Trophoblast cell (in vitro differentiated cells and primary cell): ENCODE measurements around the gene TUFT1.

Experiments used
- DNase-seq, 2 donors: peaks; one replicate each; pipeline ENCODE4 v3.0.0-alpha.2; 2016
- H2AFZ ChIP-seq: 2 replicates; pipeline ENCODE4 v1.6.1; 2013; ENCODE audit warnings: low read length, moderate library complexity, mild to moderate bottlenecking; ENCODE audit not compliant: insufficient read depth, poor library complexity
- H2AK5ac ChIP-seq: 2 replicates; pipeline ENCODE4 v1.6.1; 2013; ENCODE audit warnings: mild to moderate bottlenecking, low read length
- H2BK120ac ChIP-seq: 2 replicates; pipeline ENCODE4 v1.6.1; 2013; ENCODE audit warnings: low read length, mild to moderate bottlenecking, moderate library complexity; ENCODE audit not compliant: insufficient read depth, poor library complexity
- H2BK12ac ChIP-seq: 2 replicates; pipeline ENCODE4 v1.6.1; 2013; ENCODE audit warnings: mild to moderate bottlenecking, low read length, moderate library complexity
- H2BK5ac ChIP-seq: 2 replicates; pipeline ENCODE4 v1.6.1; 2013; ENCODE audit warnings: low read length, low read depth, moderate library complexity, mild to moderate bottlenecking; ENCODE audit not compliant: poor library complexity
- H3K14ac ChIP-seq: 2 replicates; pipeline ENCODE4 v1.6.1; 2013; ENCODE audit warnings: mild to moderate bottlenecking, low read length
- H3K18ac ChIP-seq: 2 replicates; pipeline ENCODE4 v1.6.1; 2013; ENCODE audit warnings: mild to moderate bottlenecking, low read length
- H3K23ac ChIP-seq: 2 replicates; pipeline ENCODE4 v1.6.1; 2013; ENCODE audit warnings: low read length
- H3K27ac ChIP-seq: 2 replicates; pipeline ENCODE4 v1.5.1; 2013; ENCODE audit warnings: low read depth, mild to moderate bottlenecking, inconsistent platforms, low read length, moderate library complexity
- H3K27me3 ChIP-seq: 2 replicates; pipeline ENCODE4 v1.6.1; 2013; ENCODE audit warnings: inconsistent platforms, mild to moderate bottlenecking, low read length, moderate library complexity; ENCODE audit not compliant: insufficient read depth
- H3K36me3 ChIP-seq, 2 experiments: 1 replicate in 1 of 2; 2 replicates in 1 of 2; pipeline ENCODE4 v1.6.1; 2013; ENCODE audit warnings: low read length in 2 of 2, mild to moderate bottlenecking in 2 of 2, moderate library complexity in 1 of 2; ENCODE audit not compliant: insufficient read depth in 2 of 2, control insufficient read depth in 1 of 2
- H3K4ac ChIP-seq: 2 replicates; pipeline ENCODE4 v1.6.1; 2013; ENCODE audit warnings: low read depth, mild to moderate bottlenecking, low read length, moderate library complexity
- H3K4me1 ChIP-seq, 2 experiments: 1 replicate in 1 of 2; 2 replicates in 1 of 2; pipeline ENCODE4 v1.6.1; 2013; ENCODE audit warnings: low read length in 2 of 2, mild to moderate bottlenecking in 2 of 2, moderate library complexity in 1 of 2; ENCODE audit not compliant: insufficient read depth in 2 of 2, control insufficient read depth in 1 of 2
- H3K4me2 ChIP-seq: 2 replicates; pipeline ENCODE4 v1.6.1; 2013; ENCODE audit warnings: inconsistent platforms, mild to moderate bottlenecking, low read length, moderate library complexity
- H3K4me3 ChIP-seq: 2 replicates; pipeline ENCODE4 v1.5.1; 2013; ENCODE audit warnings: mild to moderate bottlenecking, low read depth, low read length, inconsistent platforms
- H3K79me1 ChIP-seq: one replicate; pipeline ENCODE4 v1.6.1; 2013; ENCODE audit warnings: low read length
- H3K79me2 ChIP-seq: 2 replicates; pipeline ENCODE4 v1.6.1; 2013; ENCODE audit warnings: low read length, mild to moderate bottlenecking; ENCODE audit not compliant: control insufficient read depth, insufficient read depth, poor library complexity
- H3K9ac ChIP-seq: 2 replicates; pipeline ENCODE4 v1.6.1; 2013; ENCODE audit warnings: mild to moderate bottlenecking, low read length
- H3K9me3 ChIP-seq: 2 replicates; pipeline ENCODE4 v1.6.1; 2013; ENCODE audit warnings: low read depth, mild to moderate bottlenecking, control low read depth, inconsistent platforms, low read length; ENCODE audit not compliant: insufficient read depth
- H4K12ac ChIP-seq: 2 replicates; pipeline ENCODE4 v1.6.1; 2013; ENCODE audit warnings: low read depth, mild to moderate bottlenecking, low read length, moderate library complexity
- H4K8ac ChIP-seq: 2 replicates; pipeline ENCODE4 v1.6.1; 2013; ENCODE audit warnings: low read depth, mild to moderate bottlenecking, low read length, moderate library complexity
- H4K91ac ChIP-seq: one replicate; pipeline ENCODE4 v1.6.1; 2013; ENCODE audit warnings: low read depth, mild to moderate bottlenecking, low read length, moderate library complexity
- WGBS: extraction: QIAGEN DNeasy Blood & Tissue Kit; methylation state at CpG from one replicate; pipeline ENCODE4 v1.1.7; 2013; ENCODE audit warnings: missing lambda C conversion rate; ENCODE audit not compliant: insufficient read length, insufficient coverage; ENCODE audit errors: extremely low coverage; 5-methylcytosine and 5-hydroxymethylcytosine counted together

The TUFT1 gene

DNA sequence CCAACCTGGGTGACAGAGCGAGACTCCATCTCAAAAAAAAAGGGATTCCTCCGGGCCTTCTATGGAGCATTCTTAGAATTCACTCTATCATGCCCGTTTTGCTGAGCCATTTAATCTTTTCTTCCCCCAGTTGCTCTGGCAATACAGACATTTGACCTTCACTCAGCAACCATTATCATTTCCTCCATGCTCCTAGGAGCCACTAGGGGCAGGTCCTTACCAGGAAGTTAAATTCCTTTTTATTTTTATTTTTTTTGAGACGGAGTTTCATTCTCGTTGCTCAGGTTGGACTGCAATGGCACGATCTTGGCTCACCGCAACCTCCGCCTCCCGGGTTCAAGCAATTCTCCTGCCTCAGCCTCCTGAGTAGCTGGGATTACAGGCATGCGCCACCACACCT lies 38.6 kb upstream of the TUFT1 start:
- Histone ChIP-seq H3K4me3 (no peak overlapping the region), H3K23ac (no peak overlapping the region)

GRCh38 chr1:151502035-151502700 lies 37.9 kb upstream of the TUFT1 start:
- Histone ChIP-seq H3K4me3 (no peak overlapping the region), H4K8ac (no peak overlapping the region), H3K18ac (no peak overlapping the region), H3K23ac (no peak overlapping the region), H3K9ac (no peak overlapping the region), H2BK5ac (peak overlapping the region; percentile 52), H2AFZ (no peak overlapping the region), H3K27ac (peak overlapping the region; percentile 58), H3K79me2 (no peaks in the 10 kb centered on the region), H3K9me3 (no peaks in the 10 kb centered on the region), H4K91ac (peak overlapping the region; percentile 60), H3K14ac (peak overlapping the region; percentile 19), H4K12ac (no peak overlapping the region), H3K27me3 (no peaks in the 10 kb centered on the region), H3K79me1 (peaks cover 10% of the 10 kb centered on the region), H2BK12ac (peak overlapping the region; percentile 42), H3K4me2 (no peak overlapping the region), H3K4ac (peak overlapping the region; percentile 4), H2BK120ac (peak overlapping the region; percentile 15), H3K4me1 (peaks cover 13 to 16% of the 10 kb centered on the region in 2 experiments), H2AK5ac (peak overlapping the region; percentile 81), H3K36me3 (no peaks in the 10 kb centered on the region)
- no CpG with 5 or more reads among the region's 5 CpGs for WGBS
- no peak for DNase-seq

More for the DNA sequence above, 38.6 kb upstream of the TUFT1 start:
- H3K4me1 ChIP-seq: peaks cover 13 to 16% of the 10 kb centered on the region in 2 experiments
- no peak overlapping the region for H2AFZ ChIP-seq
- no peak overlapping the region for H2BK120ac ChIP-seq
- H4K12ac ChIP-seq: no peak overlapping the region
- no peak overlapping the region for H3K4ac ChIP-seq
- H2AK5ac ChIP-seq: no peak overlapping the region
- no peak overlapping the region for H3K18ac ChIP-seq
- no peak overlapping the region for H4K91ac ChIP-seq
- no peak overlapping the region for H3K14ac ChIP-seq
- H2BK12ac ChIP-seq: no peak overlapping the region
- DNase-seq: peak in 1 of 2 donors; percentile 54
- no peaks in the 10 kb centered on the region for H3K9me3 ChIP-seq
- no peak overlapping the region for H3K9ac ChIP-seq
- no peaks in the 10 kb centered on the region for H3K27me3 ChIP-seq
- H3K27ac ChIP-seq: no peak overlapping the region
- H2BK5ac ChIP-seq: no peak overlapping the region
- H3K36me3 ChIP-seq: no peaks in the 10 kb centered on the region
- H3K79me2 ChIP-seq: no peaks in the 10 kb centered on the region
- WGBS: no CpG with 5 or more reads among the region's 10 CpGs
- no peak overlapping the region for H3K4me2 ChIP-seq
- peaks cover 10% of the 10 kb centered on the region for H3K79me1 ChIP-seq
- no peak overlapping the region for H4K8ac ChIP-seq

- Histone ChIP-seq H2BK5ac (peak overlapping the region; percentile 52), H3K14ac (peak overlapping the region; percentile 19), H3K27ac (peak overlapping the region; percentile 58), H3K79me2 (no peaks in the 10 kb centered on the region), H3K4ac (no peak overlapping the region), H2BK12ac (peak overlapping the region; percentile 56), H3K9me3 (no peaks in the 10 kb centered on the region), H3K9ac (no peak overlapping the region), H4K12ac (no peak overlapping the region), H2BK120ac (no peak overlapping the region), H3K18ac (peak overlapping the region; percentile 46), H4K8ac (peak overlapping the region; percentile 24), H2AFZ (no peak overlapping the region), H2AK5ac (peak overlapping the region; percentile 81), H3K27me3 (no peaks in the 10 kb centered on the region), H3K79me1 (peaks cover 10% of the 10 kb centered on the region), H3K4me3 (no peak overlapping the region), H4K91ac (peak overlapping the region; percentile 60), H3K23ac (no peak overlapping the region), H3K4me1 (peaks cover 13 to 16% of the 10 kb centered on the region in 2 experiments), H3K36me3 (no peaks in the 10 kb centered on the region), H3K4me2 (peak overlapping the region; percentile 23)
- DNase-seq: no peak
- no CpG with 5 or more reads among the region's 7 CpGs for WGBS
These were observed 37.0 kb upstream of the TUFT1 start for GRCh38 chr1:151502859-151503780.

DNA sequence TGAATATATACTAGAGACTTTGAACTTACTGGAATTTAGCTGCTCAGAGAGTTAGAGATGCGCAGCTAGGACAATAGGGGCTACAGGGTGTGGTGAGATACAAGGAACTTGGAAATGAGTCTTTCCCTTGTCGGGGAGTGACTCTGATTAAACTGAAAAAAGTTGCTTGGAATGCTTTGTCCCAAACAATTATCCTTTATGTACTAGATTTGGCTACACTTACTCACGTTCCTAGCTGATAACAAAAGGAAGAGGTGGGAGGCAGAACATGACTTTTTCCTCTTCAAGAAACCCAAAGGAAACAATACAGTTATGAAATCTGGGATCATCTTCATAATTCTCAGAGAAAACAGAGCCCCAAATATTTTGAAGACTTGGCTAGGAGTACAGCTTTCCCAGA lies 35.9 kb upstream of the TUFT1 start:
- Histone ChIP-seq H2BK5ac (no peak overlapping the region), H3K4me3 (no peak overlapping the region), H3K4ac (no peak overlapping the region), H3K9me3 (no peaks in the 10 kb centered on the region), H3K79me1 (peaks cover 12% of the 10 kb centered on the region), H3K27me3 (no peaks in the 10 kb centered on the region), H3K23ac (no peak overlapping the region), H2AFZ (no peak overlapping the region), H4K12ac (no peak overlapping the region), H4K91ac (no peak overlapping the region), H3K27ac (no peak overlapping the region), H2BK12ac (no peak overlapping the region), H3K79me2 (no peaks in the 10 kb centered on the region), H4K8ac (no peak overlapping the region), H3K4me1 (peaks cover 14 to 17% of the 10 kb centered on the region in 2 experiments), H2BK120ac (no peak overlapping the region), H3K4me2 (no peak overlapping the region), H2AK5ac (no peak overlapping the region), H3K18ac (no peak overlapping the region), H3K36me3 (no peaks in the 10 kb centered on the region), H3K9ac (no peak overlapping the region), H3K14ac (no peak overlapping the region)
- no peak for DNase-seq
- WGBS: no CpG with 5 or more reads among the region's 3 CpGs
